ENCODE results near the gene G6PC3.

DNA sequence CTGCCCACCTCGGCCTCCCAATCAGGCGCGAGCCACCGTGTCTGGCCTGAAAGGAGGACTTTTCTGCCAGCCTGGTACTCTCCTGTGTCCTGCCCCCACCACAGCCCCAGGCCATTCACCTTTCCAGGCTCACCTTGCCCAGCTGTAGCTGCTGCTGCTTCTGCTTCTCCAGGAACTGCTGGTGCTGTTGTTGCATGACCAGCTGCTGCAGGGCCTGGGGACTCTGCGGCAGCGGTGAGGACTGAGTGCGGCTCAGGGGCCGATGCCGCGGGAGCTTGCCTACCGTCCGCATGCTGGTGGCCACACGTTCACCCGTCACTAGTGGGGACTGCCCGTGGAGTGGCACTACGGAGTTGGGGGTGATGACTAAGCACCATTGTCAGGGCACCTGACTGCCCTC, 17.7 kb downstream of the G6PC3 start:
- TF ChIP-seq, protein P1, sequence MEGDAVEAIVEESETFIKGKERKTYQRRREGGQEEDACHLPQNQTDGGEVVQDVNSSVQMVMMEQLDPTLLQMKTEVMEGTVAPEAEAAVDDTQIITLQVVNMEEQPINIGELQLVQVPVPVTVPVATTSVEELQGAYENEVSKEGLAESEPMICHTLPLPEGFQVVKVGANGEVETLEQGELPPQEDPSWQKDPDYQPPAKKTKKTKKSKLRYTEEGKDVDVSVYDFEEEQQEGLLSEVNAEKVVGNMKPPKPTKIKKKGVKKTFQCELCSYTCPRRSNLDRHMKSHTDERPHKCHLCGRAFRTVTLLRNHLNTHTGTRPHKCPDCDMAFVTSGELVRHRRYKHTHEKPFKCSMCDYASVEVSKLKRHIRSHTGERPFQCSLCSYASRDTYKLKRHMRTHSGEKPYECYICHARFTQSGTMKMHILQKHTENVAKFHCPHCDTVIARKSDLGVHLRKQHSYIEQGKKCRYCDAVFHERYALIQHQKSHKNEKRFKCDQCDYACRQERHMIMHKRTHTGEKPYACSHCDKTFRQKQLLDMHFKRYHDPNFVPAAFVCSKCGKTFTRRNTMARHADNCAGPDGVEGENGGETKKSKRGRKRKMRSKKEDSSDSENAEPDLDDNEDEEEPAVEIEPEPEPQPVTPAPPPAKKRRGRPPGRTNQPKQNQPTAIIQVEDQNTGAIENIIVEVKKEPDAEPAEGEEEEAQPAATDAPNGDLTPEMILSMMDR (IDR thresholded peaks at IDR 0.05), result no peak
- TF ChIP-seq POLR2A (IDR thresholded peaks at IDR 0.05), result no peak
